ENCODE measurements around the gene TMUB2.
"Not testable (repeated sequence)": the region's sequence is repeated elsewhere in the genome, so short reads cannot be mapped to it uniquely, and the experiment has no call there.

TMUB2 gene

GRCh38 chr17:44186307-44187130 is at the start of gene TMUB2:
TSS of gene TMUB2 (plus strand) at chr17:44186972. CDS start at chr17:44187709, 737 bp downstream.
- peak; percentile 100 for DNase-seq

- DNase-seq, result peak; percentile 80
These were observed 48.7 kb upstream of the TMUB2 start for GRCh38 chr17:44137891-44138709.

GRCh38 chr17:44143921-44144320 is 42.9 kb upstream of the TMUB2 start:
- DNase-seq, result not testable (repeated sequence)

- no peak for DNase-seq
These were observed 41.6 kb upstream of the TMUB2 start for GRCh38 chr17:44144966-44145739.

GRCh38 chr17:44146375-44147346 is 40.1 kb upstream of the TMUB2 start:
- DNase-seq, result no peak

- no peak for DNase-seq
These were observed 39.0 kb upstream of the TMUB2 start for GRCh38 chr17:44147812-44148211.

- not testable (repeated sequence) for DNase-seq
These were observed 37.7 kb upstream of the TMUB2 start for GRCh38 chr17:44149066-44149465.

GRCh38 chr17:44149750-44150329 is 36.9 kb upstream of the TMUB2 start:
- DNase-seq, result no peak

GRCh38 chr17:44152875-44153274 is 33.9 kb upstream of the TMUB2 start:
- no peak for DNase-seq

GRCh38 chr17:44155488-44155887 is 31.3 kb upstream of the TMUB2 start:
- no peak for DNase-seq

- no peak for DNase-seq
These were observed 27.1 kb upstream of the TMUB2 start for GRCh38 chr17:44159519-44160210.

GRCh38 chr17:44164476-44164875 is 22.3 kb upstream of the TMUB2 start:
- DNase-seq, result no peak

- no peak for DNase-seq
These were observed 19.5 kb upstream of the TMUB2 start for GRCh38 chr17:44167181-44167861.

GRCh38 chr17:44170135-44170498 is 16.7 kb upstream of the TMUB2 start:
- DNase-seq, result no peak

GRCh38 chr17:44170499-44171201 is 16.1 kb upstream of the TMUB2 start, which contains the start of gene ASB16:
TSS of gene ASB16 (plus strand) at chr17:44170704. CDS start at chr17:44170790, 86 bp downstream.
- peak; percentile 64 for DNase-seq

GRCh38 chr17:44171931-44172455 is 14.8 kb upstream of the TMUB2 start:
- no peak for DNase-seq

- DNase-seq, result no peak
These were observed 12.3 kb upstream of the TMUB2 start for GRCh38 chr17:44174427-44174826.

GRCh38 chr17:44176257-44176656 is 10.5 kb upstream of the TMUB2 start:
- DNase-seq, result no peak
